ENCODE data around the gene COL28A1.
A peak's percentile ranks its signal among the peaks of the same experiment; 100 is the strongest.
"Not testable (repeated sequence)": the region's sequence is repeated elsewhere in the genome, so short reads cannot be mapped to it uniquely, and the experiment has no call there.

Gene COL28A1

GRCh38 chr7:7535691-7536090 lies at the start of gene COL28A1:
TSS of gene COL28A1 (minus strand) at chr7:7535873. CDS start at chr7:7532875, 2,998 bp downstream.
- no peak for DNase-seq

- DNase-seq: no peak
Measured at GRCh38 chr7:7584653-7585052, 49.0 kb upstream of the COL28A1 start.

- DNase-seq: no peak
Measured at GRCh38 chr7:7583731-7584130, 48.1 kb upstream of the COL28A1 start.

- no peak for DNase-seq
Measured at GRCh38 chr7:7582596-7582995, 46.9 kb upstream of the COL28A1 start.

GRCh38 chr7:7581531-7582179 lies 46.0 kb upstream of the COL28A1 start:
- no peak for DNase-seq

GRCh38 chr7:7579638-7580037 lies 44.0 kb upstream of the COL28A1 start:
- no peak for DNase-seq

- no peak for DNase-seq
Measured at GRCh38 chr7:7577888-7578287, 42.2 kb upstream of the COL28A1 start.

- no peak for DNase-seq
Measured at GRCh38 chr7:7576344-7576743, 40.7 kb upstream of the COL28A1 start.

GRCh38 chr7:7573701-7574100 lies 38.0 kb upstream of the COL28A1 start:
- no peak for DNase-seq

- no peak for DNase-seq
Measured at GRCh38 chr7:7570584-7570983, 34.9 kb upstream of the COL28A1 start.

GRCh38 chr7:7569615-7570014 lies 33.9 kb upstream of the COL28A1 start:
- no peak for DNase-seq

GRCh38 chr7:7569081-7569527 lies 33.4 kb upstream of the COL28A1 start:
- DNase-seq: no peak

- no peak for DNase-seq
Measured at GRCh38 chr7:7568553-7568952, 32.9 kb upstream of the COL28A1 start.

- no peak for DNase-seq
Measured at GRCh38 chr7:7567898-7568531, 32.3 kb upstream of the COL28A1 start.

- DNase-seq: peak; percentile 80
Measured at GRCh38 chr7:7566651-7567611, 31.3 kb upstream of the COL28A1 start, which contains the start of gene MIOS. TSS of gene MIOS (plus strand) at chr7:7566884. CDS start at chr7:7572476, 5,592 bp downstream.

- no peak for DNase-seq
Measured at GRCh38 chr7:7565746-7566650, 30.3 kb upstream of the COL28A1 start.

- no peak for DNase-seq
Measured at GRCh38 chr7:7565018-7565680, 29.5 kb upstream of the COL28A1 start.

GRCh38 chr7:7564323-7564780 lies 28.7 kb upstream of the COL28A1 start:
- no peak for DNase-seq

- no peak for DNase-seq
Measured at GRCh38 chr7:7563813-7564212, 28.1 kb upstream of the COL28A1 start.

GRCh38 chr7:7563269-7563668 lies 27.6 kb upstream of the COL28A1 start:
- no peak for DNase-seq

GRCh38 chr7:7562736-7563135 lies 27.1 kb upstream of the COL28A1 start:
- no peak for DNase-seq

GRCh38 chr7:7561591-7561990 lies 25.9 kb upstream of the COL28A1 start:
- DNase-seq: not testable (repeated sequence)

All from stimulated activated CD4-positive, alpha-beta T cell treated with anti-CD3 and anti-CD28 coated beads, Interleukin-12 subunit alpha, Interleukin-12 subunit beta, amount 100 ng/mL, for 4 hours (primary cell).